Measurements from ENCODE around the gene TBC1D25.
"Not testable (repeated sequence)": the region's sequence is repeated elsewhere in the genome, so short reads cannot be mapped to it uniquely, and the experiment has no call there.

TBC1D25 gene

GRCh38 chrX:48516285-48516684, 23.2 kb upstream of the TBC1D25 start:
- FAIRE-seq = no peak

GRCh38 chrX:48516987-48517386, 22.5 kb upstream of the TBC1D25 start:
- FAIRE-seq = no peak

- not testable (repeated sequence) for FAIRE-seq
These were observed 20.0 kb upstream of the TBC1D25 start for GRCh38 chrX:48519481-48519880.

- FAIRE-seq = no peak
These were observed 19.1 kb upstream of the TBC1D25 start for GRCh38 chrX:48520455-48520854.

- no peak for FAIRE-seq
These were observed 18.6 kb upstream of the TBC1D25 start for GRCh38 chrX:48520976-48521352.

GRCh38 chrX:48521353-48522243, 17.9 kb upstream of the TBC1D25 start, which contains the start of gene EBP:
Gene EBP (plus strand): TSS chrX:48521808. CDS start chrX:48523772, 1,964 bp downstream.
- FAIRE-seq = no peak

GRCh38 chrX:48522291-48522690, 17.2 kb upstream of the TBC1D25 start:
- no peak for FAIRE-seq

GRCh38 chrX:48523682-48524081, 15.8 kb upstream of the TBC1D25 start:
- no peak for FAIRE-seq

GRCh38 chrX:48525853-48526252, 13.7 kb upstream of the TBC1D25 start:
- not testable (repeated sequence) for FAIRE-seq

GRCh38 chrX:48530736-48531135, 8.8 kb upstream of the TBC1D25 start:
- FAIRE-seq = no peak

GRCh38 chrX:48531358-48531959, 8.1 kb upstream of the TBC1D25 start:
- no peak for FAIRE-seq

- FAIRE-seq = no peak
These were observed 7.4 kb upstream of the TBC1D25 start for GRCh38 chrX:48532161-48532560.

GRCh38 chrX:48533165-48533564, 6.3 kb upstream of the TBC1D25 start:
- FAIRE-seq = no peak

- FAIRE-seq = no peak
These were observed 721 bp upstream of the TBC1D25 start for GRCh38 chrX:48538641-48539344.

GRCh38 chrX:48540028-48540375, 488 bp downstream of the TBC1D25 start:
- FAIRE-seq = no peak

- FAIRE-seq = no peak
These were observed 966 bp downstream of the TBC1D25 start for GRCh38 chrX:48540480-48540879.

GRCh38 chrX:48541140-48541814, 1.8 kb downstream of the TBC1D25 start:
- FAIRE-seq = no peak

GRCh38 chrX:48548871-48549270, 9.4 kb downstream of the TBC1D25 start:
- no peak for FAIRE-seq

GRCh38 chrX:48555731-48556325, 16.3 kb downstream of the TBC1D25 start:
- FAIRE-seq = not testable (repeated sequence)

- no peak for FAIRE-seq
These were observed 18.8 kb downstream of the TBC1D25 start for GRCh38 chrX:48558271-48558670.

GRCh38 chrX:48559636-48560035, 20.1 kb downstream of the TBC1D25 start:
- no peak for FAIRE-seq

GRCh38 chrX:48560056-48560455, 20.5 kb downstream of the TBC1D25 start:
- FAIRE-seq = no peak

GRCh38 chrX:48560681-48561080, 21.2 kb downstream of the TBC1D25 start:
- FAIRE-seq = no peak

All from endometrium (tissue), 2 donors.